DMS153 (cell line): ENCODE data around the gene CCP110.
"Not testable (repeated sequence)": the region's sequence is repeated elsewhere in the genome, so short reads cannot be mapped to it uniquely, and the experiment has no call there.

Experiments
- DNase-seq: peaks from one replicate; lab custom pipeline; 2025; lab: John Stamatoyannopoulos, UW

Gene CCP110

GRCh38 chr16:19513377-19514053 lies 10.2 kb upstream of the CCP110 start:
- DNase-seq: no peak

- DNase-seq: no peak
Measured at GRCh38 chr16:19515757-19516156, 8.0 kb upstream of the CCP110 start.

GRCh38 chr16:19517424-19518089 lies 6.2 kb upstream of the CCP110 start:
- no peak for DNase-seq

- DNase-seq: no peak
Measured at GRCh38 chr16:19518388-19518787, 5.4 kb upstream of the CCP110 start.

- DNase-seq: no peak
Measured at GRCh38 chr16:19520861-19521331, 2.8 kb upstream of the CCP110 start.

- peak; percentile 91 for DNase-seq
Measured at GRCh38 chr16:19521471-19522396, 2.0 kb upstream of the CCP110 start, which contains the start of gene GDE1. TSS of gene GDE1 (minus strand) at chr16:19522098. CDS start at chr16:19521964, 134 bp downstream.

- DNase-seq: no peak
Measured at GRCh38 chr16:19522397-19522732, 1.4 kb upstream of the CCP110 start.

- DNase-seq: no peak
Measured at GRCh38 chr16:19522760-19523159, 982 bp upstream of the CCP110 start.

GRCh38 chr16:19523184-19523558 lies 571 bp upstream of the CCP110 start:
- no peak for DNase-seq

- no peak for DNase-seq
Measured at GRCh38 chr16:19524356-19524615, 544 bp downstream of the CCP110 start.

- no peak for DNase-seq
Measured at GRCh38 chr16:19524616-19525384, 1.1 kb downstream of the CCP110 start.

GRCh38 chr16:19525385-19525723 lies 1.6 kb downstream of the CCP110 start:
- DNase-seq: no peak

GRCh38 chr16:19527161-19527560 lies 3.4 kb downstream of the CCP110 start:
- no peak for DNase-seq

- DNase-seq: no peak
Measured at GRCh38 chr16:19528666-19529065, 4.9 kb downstream of the CCP110 start.

- DNase-seq: no peak
Measured at GRCh38 chr16:19532601-19533000, 8.9 kb downstream of the CCP110 start.

- no peak for DNase-seq
Measured at GRCh38 chr16:19540241-19540970, 16.7 kb downstream of the CCP110 start.

GRCh38 chr16:19542138-19542821 lies 18.5 kb downstream of the CCP110 start:
- peak; percentile 90 for DNase-seq

GRCh38 chr16:19543278-19543996 lies 19.7 kb downstream of the CCP110 start:
- not testable (repeated sequence) for DNase-seq

GRCh38 chr16:19548144-19548543 lies 24.4 kb downstream of the CCP110 start:
- no peak for DNase-seq

GRCh38 chr16:19549673-19550072 lies 25.9 kb downstream of the CCP110 start:
- no peak for DNase-seq
